Measurements from ENCODE around the gene MDM4.
A peak's percentile ranks its signal among the peaks of the same experiment; 100 is the strongest.

Gene MDM4

DNA sequence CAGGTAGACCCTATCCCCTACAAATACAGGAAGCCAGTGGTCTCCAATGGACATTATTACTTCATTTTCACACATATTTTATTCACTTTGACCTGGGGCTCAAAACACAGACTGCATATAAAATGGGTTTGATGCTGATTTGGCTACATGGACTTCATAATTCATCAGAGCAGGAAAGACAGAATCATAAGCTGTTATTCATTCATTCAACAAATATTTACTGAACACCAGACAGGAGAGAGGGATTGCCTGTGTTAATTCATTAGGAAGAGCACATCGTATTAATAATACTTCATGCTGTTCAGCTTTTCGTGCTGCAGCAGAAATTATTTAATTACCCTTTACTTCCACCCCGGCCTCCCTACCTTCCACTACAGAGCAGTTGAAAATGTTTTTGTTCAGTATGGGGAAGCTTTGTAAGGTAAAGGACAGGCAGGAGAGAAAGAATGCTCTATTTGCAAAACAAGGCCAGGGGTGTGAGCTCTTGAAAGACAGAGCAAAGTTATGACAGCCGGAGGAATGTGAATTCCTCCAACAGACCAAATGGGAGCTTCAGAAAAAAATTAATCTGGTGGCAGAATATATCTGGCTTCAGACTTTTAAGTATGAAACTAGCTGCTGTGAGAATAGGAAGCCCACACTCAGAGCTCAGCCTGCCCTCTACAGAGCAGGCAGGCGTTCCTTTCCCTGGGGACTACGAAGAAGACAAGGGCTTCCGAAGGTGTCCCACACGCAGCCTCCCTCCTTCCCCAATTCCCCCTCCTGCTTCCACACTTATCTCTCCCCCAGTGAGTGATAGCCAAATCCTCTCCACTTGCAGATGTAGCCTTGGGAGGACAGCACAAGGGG lies 58.0 kb downstream of the MDM4 start:
- H3K27me3 Mint-ChIP-seq (ENCODE audit: low read depth, poor library complexity) = peaks cover 31% of the 10 kb centered on the region
- H3K4me1 Mint-ChIP-seq = peaks cover 53% of the 10 kb centered on the region
- no peak overlapping the region for H3K4me3 Mint-ChIP-seq
- no peak for DNase-seq
- H3K9me3 Mint-ChIP-seq = no peaks in the 10 kb centered on the region
- no peaks in the 10 kb centered on the region for H3K36me3 Mint-ChIP-seq (ENCODE audit: low read depth)
- no peak overlapping the region for H3K27ac Mint-ChIP-seq
- TF ChIP-seq, protein P1, sequence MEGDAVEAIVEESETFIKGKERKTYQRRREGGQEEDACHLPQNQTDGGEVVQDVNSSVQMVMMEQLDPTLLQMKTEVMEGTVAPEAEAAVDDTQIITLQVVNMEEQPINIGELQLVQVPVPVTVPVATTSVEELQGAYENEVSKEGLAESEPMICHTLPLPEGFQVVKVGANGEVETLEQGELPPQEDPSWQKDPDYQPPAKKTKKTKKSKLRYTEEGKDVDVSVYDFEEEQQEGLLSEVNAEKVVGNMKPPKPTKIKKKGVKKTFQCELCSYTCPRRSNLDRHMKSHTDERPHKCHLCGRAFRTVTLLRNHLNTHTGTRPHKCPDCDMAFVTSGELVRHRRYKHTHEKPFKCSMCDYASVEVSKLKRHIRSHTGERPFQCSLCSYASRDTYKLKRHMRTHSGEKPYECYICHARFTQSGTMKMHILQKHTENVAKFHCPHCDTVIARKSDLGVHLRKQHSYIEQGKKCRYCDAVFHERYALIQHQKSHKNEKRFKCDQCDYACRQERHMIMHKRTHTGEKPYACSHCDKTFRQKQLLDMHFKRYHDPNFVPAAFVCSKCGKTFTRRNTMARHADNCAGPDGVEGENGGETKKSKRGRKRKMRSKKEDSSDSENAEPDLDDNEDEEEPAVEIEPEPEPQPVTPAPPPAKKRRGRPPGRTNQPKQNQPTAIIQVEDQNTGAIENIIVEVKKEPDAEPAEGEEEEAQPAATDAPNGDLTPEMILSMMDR (IDR thresholded peaks at IDR 0.05) = no peak

DNA sequence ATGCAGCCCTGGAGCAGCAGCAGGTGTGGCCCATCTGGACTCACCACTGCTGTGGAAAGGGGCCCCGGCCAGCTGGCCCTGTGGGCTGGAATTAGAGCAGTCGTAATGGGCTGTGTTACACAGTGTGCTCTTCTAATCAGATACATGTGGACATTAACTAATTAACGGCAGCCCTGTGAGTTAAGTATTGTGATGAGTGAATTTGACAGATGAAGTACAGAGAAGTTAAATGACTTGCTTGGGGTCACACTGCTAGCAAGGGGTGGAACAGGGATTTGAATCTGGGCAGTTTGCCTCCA lies 58.6 kb downstream of the MDM4 start:
- Mint-ChIP-seq H3K27ac (no peak overlapping the region), H3K27me3 (ENCODE audit: low read depth, poor library complexity) (peaks cover 34% of the 10 kb centered on the region), H3K36me3 (ENCODE audit: low read depth) (no peaks in the 10 kb centered on the region), H3K9me3 (no peaks in the 10 kb centered on the region), H3K4me1 (peaks cover 53% of the 10 kb centered on the region), H3K4me3 (no peak overlapping the region)
- no peak for DNase-seq
- TF ChIP-seq, protein P1 (IDR thresholded peaks at IDR 0.05) = no peak

DNA sequence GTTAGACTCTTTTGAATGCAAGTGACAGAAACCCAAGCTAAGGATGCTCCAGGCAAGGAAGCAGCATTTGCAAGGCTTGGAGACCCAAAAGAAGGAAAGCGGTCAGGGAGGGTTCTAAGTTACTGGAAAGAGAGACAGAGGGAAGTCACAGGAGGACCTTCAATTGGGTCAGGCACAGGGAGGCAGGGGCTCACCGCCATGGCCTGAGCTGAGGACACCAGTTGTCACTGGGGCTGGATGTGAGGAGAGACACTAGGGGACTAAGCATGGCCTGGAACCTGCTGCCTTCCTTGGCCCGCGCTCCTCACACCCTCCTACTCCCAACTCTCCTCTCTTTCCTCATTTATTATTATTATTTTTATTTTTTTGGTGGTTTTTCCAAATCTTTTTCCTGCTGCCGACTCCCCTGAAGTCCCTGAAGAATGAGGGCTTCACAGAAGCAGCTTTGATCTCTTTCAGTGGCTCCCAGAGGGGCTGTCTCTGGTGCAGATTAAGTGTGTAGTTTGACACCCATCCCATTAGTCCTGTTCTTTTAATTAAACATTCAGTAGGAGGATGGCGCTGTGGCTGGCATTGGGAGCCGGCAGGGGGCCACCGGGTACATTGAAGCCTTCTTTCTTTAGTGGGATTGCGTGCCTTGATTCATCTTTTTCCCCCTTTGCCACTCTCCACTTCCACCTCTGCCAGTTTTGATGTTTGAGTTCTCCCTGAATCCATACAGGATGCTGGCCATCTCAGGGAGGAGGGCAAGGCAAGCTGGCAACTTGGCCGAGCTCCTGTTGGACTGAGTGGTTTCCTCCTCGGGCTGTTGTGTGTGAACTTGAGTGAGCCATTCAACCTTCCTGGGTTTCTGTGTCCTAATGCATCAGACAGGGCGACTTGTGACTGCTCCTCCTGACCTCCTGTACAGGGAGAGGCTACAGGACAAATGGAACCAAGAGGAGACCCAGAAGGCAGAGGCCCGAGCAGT lies 59.3 kb downstream of the MDM4 start:
- no peak for DNase-seq
- no peak overlapping the region for H3K27ac Mint-ChIP-seq
- H3K4me1 Mint-ChIP-seq = peaks cover 59% of the 10 kb centered on the region
- H3K4me3 Mint-ChIP-seq = peak overlapping the region; percentile 32
- no peaks in the 10 kb centered on the region for H3K9me3 Mint-ChIP-seq
- peaks cover 35% of the 10 kb centered on the region for H3K27me3 Mint-ChIP-seq (ENCODE audit: low read depth, poor library complexity)
- TF ChIP-seq, protein P1 (IDR thresholded peaks at IDR 0.05) = no peak
- H3K36me3 Mint-ChIP-seq (ENCODE audit: low read depth) = no peaks in the 10 kb centered on the region

DNA sequence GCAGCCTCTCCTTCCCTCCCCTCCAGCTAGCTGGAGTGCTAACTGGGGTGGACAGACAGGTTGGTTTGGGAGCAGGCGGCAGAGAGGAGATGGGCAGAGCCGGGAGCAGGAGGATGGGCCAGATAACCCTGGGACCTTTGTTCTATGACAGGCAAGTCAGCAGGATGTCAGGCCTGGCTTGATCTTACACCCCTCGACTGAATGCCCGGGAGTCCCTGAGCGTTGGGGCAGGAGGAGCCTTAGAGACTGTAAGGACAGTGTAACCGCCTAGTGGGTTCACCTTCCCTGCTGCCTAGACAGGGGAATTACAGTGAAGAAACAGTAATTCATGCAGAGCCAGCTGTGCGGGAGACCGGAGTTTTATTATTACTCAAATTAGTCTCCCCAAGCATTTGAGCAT lies 60.2 kb downstream of the MDM4 start:
- TF ChIP-seq, protein P1 (IDR thresholded peaks at IDR 0.05) = no peak
- H3K27ac Mint-ChIP-seq = no peak overlapping the region

DNA sequence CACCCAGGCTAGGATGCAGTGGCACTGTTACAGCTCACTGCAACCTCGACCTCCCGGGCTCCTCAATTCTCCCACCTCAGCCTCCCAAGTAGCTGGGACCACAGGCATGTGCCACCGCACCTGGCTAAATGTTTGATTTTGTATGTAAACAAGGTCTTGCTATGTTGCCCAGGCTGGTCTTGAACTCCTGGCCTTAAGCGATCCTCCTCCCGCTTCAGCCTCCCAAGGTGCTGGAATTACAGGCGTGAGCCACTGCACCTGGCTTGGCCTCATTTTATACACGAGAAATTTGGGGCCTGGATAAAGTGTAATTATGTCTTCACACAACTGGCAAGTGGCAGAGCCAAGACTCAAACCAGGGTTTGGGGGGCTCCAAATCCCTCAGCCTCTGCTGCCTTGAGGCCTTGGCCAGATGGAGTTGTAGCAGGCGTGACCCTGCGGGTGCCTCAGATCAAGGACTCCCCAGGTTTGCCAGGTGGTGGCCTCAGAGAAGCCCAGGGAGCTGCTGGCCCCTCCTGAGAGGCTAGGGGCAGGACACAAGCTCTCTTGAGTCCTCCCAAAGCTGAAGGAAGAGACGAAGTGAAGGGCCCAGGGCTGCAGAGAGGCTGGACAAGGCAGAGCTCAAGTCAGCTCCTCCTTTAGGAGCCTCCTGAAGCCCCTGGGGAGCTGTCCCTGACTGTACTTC lies 61.7 kb downstream of the MDM4 start:
- no peak overlapping the region for H3K4me3 Mint-ChIP-seq
- no peak for DNase-seq
- peaks cover 33% of the 10 kb centered on the region for H3K27me3 Mint-ChIP-seq (ENCODE audit: low read depth, poor library complexity)
- TF ChIP-seq, protein P1 (IDR thresholded peaks at IDR 0.05) = no peak
- no peak overlapping the region for H3K27ac Mint-ChIP-seq
- peaks cover 55% of the 10 kb centered on the region for H3K4me1 Mint-ChIP-seq
- no peaks in the 10 kb centered on the region for H3K36me3 Mint-ChIP-seq (ENCODE audit: low read depth)
- no peaks in the 10 kb centered on the region for H3K9me3 Mint-ChIP-seq

More for the DNA sequence above, 60.2 kb downstream of the MDM4 start:
- H3K4me1 Mint-ChIP-seq = peaks cover 60% of the 10 kb centered on the region
- H3K27me3 Mint-ChIP-seq (ENCODE audit: low read depth, poor library complexity) = peaks cover 35% of the 10 kb centered on the region
- H3K9me3 Mint-ChIP-seq = no peaks in the 10 kb centered on the region
- no peak for DNase-seq
- H3K36me3 Mint-ChIP-seq (ENCODE audit: low read depth) = no peaks in the 10 kb centered on the region
- H3K4me3 Mint-ChIP-seq = no peak overlapping the region
